Thoracic aorta (tissue), 2 donors: ENCODE measurements around the gene TMEM42. TPM values are rescaled to one million over a fixed set of nuclear protein-coding genes. Genes with fewer than 3 reads are reported as not detected.

ENCODE experiments used
- ATAC-seq: fragments of 150-250 bp; one replicate; pipeline ENCODE4 v1.8.0; 2017; ENCODE audit warnings: low read depth; ENCODE audit not compliant: insufficient number of reproducible peaks, low FRiP score
- DNase-seq: peaks from one replicate; pipeline ENCODE4 v3.0.0-alpha.2; 2020; ENCODE audit warnings: low spot score
- H3K27ac ChIP-seq, 2 donors: fragments of 200-600 bp; sonication (generic); 1 replicate in 1 of 2; 2 replicates in 1 of 2; pipeline ENCODE4 v1.5.1; 2016; ENCODE audit warnings: mild to moderate bottlenecking in 2 of 2, moderate library complexity in 2 of 2
- H3K27me3 ChIP-seq: fragments of 200-600 bp; sonication (generic); replicated peaks from 2 replicates; pipeline ENCODE4 v1.6.0; 2016; ENCODE audit warnings: mild to moderate bottlenecking; ENCODE audit not compliant: insufficient read depth
- H3K36me3 ChIP-seq: fragments of 200-600 bp; sonication (generic); one replicate; pipeline ENCODE4 v1.5.1; 2016
- H3K4me1 ChIP-seq, 2 donors: fragments of 200-600 bp; sonication (generic); 1 replicate in 1 of 2; 2 replicates in 1 of 2; pipeline versions ENCODE4 v1.5.1 to v1.6.0; 2016; ENCODE audit warnings: low read depth in 2 of 2, mild to moderate bottlenecking in 1 of 2; ENCODE audit not compliant: control insufficient read depth in 1 of 2
- H3K4me3 ChIP-seq: fragments of 200-600 bp; sonication (generic); 2 replicates; pipeline ENCODE4 v1.5.1; 2016; ENCODE audit warnings: mild to moderate bottlenecking
- H3K9me3 ChIP-seq: fragments of 200-600 bp; sonication (generic); 2 replicates; pipeline ENCODE4 v1.5.1; 2016
- total RNA-seq, 2 donors: library from RNA; depleted of rRNA; stranded (reverse); fragments of >200 nt; gene quantifications; one replicate each; pipeline versions ENCODE4 v1.1.0 to v1.2.3, GENCODE V29; 2016
- TF ChIP-seq, protein P1 (sequence below): fragments of 200-600 bp; sonication (generic); IDR thresholded peaks from one replicate; pipeline ENCODE4 v1.5.1; 2019; ENCODE audit warnings: antibody characterized with exemption

The TMEM42 gene
- total RNA-seq, 2 donors from 2014 or later: 3.0 to 22.7 TPM

DNA sequence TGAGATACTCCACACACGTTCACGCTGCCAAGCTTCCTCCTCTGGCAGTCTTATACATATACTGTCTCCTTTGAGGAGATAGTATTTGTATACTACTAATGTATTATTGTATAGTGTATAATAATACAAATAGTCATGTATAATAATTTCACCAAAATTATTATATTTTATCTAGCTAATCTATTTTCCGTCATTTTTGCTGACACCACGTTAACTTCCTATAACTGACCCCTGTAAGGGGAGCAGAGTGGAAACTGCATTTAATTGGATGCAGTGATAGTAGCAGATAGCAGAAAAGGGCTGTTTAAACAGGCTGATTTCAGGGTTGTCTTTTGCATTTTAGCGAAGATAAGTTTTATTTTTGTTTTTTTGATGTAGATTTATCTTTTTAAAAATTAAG is 30.5 kb upstream of the TMEM42 start:
- Histone ChIP-seq H3K4me3 (no peak overlapping the region), H3K27me3 (no peaks in the 10 kb centered on the region), H3K27ac (no peak overlapping the region), H3K9me3 (no peaks in the 10 kb centered on the region), H3K4me1 (no peaks in the 10 kb centered on the region), H3K36me3 (no peaks in the 10 kb centered on the region)
- TF ChIP-seq, protein P1, sequence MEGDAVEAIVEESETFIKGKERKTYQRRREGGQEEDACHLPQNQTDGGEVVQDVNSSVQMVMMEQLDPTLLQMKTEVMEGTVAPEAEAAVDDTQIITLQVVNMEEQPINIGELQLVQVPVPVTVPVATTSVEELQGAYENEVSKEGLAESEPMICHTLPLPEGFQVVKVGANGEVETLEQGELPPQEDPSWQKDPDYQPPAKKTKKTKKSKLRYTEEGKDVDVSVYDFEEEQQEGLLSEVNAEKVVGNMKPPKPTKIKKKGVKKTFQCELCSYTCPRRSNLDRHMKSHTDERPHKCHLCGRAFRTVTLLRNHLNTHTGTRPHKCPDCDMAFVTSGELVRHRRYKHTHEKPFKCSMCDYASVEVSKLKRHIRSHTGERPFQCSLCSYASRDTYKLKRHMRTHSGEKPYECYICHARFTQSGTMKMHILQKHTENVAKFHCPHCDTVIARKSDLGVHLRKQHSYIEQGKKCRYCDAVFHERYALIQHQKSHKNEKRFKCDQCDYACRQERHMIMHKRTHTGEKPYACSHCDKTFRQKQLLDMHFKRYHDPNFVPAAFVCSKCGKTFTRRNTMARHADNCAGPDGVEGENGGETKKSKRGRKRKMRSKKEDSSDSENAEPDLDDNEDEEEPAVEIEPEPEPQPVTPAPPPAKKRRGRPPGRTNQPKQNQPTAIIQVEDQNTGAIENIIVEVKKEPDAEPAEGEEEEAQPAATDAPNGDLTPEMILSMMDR: no peak
- DNase-seq: no peak
- no peak for ATAC-seq

DNA sequence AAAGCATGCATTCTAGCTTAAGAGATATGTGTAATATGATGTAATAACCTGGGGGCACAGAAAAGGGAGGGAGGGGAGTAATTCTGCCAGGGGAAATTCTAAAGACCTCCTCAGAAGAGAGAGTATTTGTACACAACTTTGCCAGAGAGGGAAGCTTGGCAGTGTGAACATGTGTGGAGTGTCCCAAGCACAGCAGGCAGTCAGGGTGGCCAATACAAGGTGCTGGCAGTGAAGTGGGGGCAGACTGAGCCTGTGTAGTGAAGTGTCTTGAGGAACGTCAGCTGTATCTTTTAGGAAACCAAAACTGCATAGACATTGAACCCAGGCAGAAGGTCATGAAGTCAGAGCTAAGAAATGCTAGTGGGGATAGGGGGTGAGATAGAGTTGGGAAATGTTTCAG is 29.7 kb upstream of the TMEM42 start:
- H3K4me3 ChIP-seq: no peak overlapping the region
- no peaks in the 10 kb centered on the region for H3K4me1 ChIP-seq
- DNase-seq (no peak), ATAC-seq (no peak)
- H3K27ac ChIP-seq: no peak overlapping the region
- H3K9me3 ChIP-seq: no peaks in the 10 kb centered on the region
- H3K36me3 ChIP-seq: no peaks in the 10 kb centered on the region
- TF ChIP-seq, protein P1: no peak
- no peaks in the 10 kb centered on the region for H3K27me3 ChIP-seq

DNA sequence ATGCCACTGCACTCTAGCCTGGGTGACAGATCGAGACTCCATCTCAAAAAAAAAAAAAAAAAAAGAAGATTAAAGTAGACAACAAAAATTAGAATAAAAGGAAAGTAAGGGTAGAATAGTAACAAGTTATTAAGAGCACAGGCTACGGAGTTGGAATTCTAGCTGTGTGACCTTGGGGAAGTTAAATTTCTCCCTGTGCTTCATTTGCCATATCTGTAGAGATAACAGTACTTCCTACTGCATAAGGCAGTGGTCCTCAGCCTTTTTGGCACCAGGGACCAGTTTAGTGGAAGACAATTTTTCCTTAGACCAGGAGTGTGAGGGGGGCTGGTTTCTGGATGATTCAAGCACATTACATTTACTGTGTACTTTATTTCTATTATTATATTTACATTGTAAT is 28.7 kb upstream of the TMEM42 start:
- TF ChIP-seq, protein P1: no peak
- H3K27ac ChIP-seq: no peak overlapping the region
- no peaks in the 10 kb centered on the region for H3K9me3 ChIP-seq
- ATAC-seq (no peak), DNase-seq (no peak)
- no peaks in the 10 kb centered on the region for H3K27me3 ChIP-seq
- H3K4me3 ChIP-seq: no peak overlapping the region
- H3K36me3 ChIP-seq: no peaks in the 10 kb centered on the region
- H3K4me1 ChIP-seq: no peaks in the 10 kb centered on the region

DNA sequence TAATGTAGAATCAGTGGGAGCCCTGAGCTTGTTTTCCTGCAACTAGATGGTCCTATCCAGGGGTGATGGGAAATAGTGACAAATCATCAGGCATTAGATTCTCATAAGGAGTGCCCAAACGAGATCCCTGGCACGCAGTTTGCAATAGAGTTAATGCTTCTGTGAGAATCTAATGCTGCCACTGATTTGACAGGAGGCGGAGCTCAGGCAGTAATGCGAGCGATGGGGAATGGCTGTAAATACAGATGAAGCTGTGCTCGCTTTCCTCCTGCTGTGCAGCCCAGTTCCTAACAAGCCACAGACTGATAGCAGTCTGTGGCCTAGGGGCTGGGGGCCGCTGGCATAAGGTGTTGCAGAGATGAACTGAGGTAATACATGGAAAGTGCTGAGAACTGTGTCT is 28.3 kb upstream of the TMEM42 start:
- no peaks in the 10 kb centered on the region for H3K4me1 ChIP-seq
- no peaks in the 10 kb centered on the region for H3K9me3 ChIP-seq
- no peak for DNase-seq
- H3K27me3 ChIP-seq: no peaks in the 10 kb centered on the region
- ATAC-seq: no peak
- no peak overlapping the region for H3K4me3 ChIP-seq
- TF ChIP-seq, protein P1: no peak
- no peaks in the 10 kb centered on the region for H3K36me3 ChIP-seq
- no peak overlapping the region for H3K27ac ChIP-seq

DNA sequence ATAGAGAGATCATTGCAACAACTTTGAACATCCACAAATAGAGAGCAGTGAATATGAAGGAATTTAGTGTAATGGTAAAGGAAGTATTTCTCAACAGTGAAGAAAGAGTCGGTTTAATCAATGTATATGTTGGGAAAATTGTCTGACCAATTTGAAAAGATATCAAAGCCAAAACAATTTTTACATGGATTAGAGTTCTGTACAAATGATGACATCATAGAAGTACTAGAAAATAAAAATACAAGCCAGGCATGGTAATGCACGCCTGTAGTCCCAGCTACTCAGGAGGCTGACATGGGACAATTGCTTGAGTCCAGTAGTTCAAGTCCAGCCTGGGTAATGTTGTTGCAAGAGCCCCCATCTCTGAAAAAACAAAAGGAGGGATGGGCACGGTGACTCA is 26.0 kb upstream of the TMEM42 start:
- Histone ChIP-seq H3K27ac (no peak overlapping the region), H3K36me3 (no peaks in the 10 kb centered on the region), H3K4me1 (no peaks in the 10 kb centered on the region), H3K9me3 (no peaks in the 10 kb centered on the region), H3K27me3 (no peaks in the 10 kb centered on the region), H3K4me3 (no peak overlapping the region)
- TF ChIP-seq, protein P1: no peak
- ATAC-seq: no peak
- no peak for DNase-seq
